NCI-H146 treated with DMSO at 0.1 percent for 48 hours (cell line): ENCODE data around the gene IMMT.

Experiments
- DNase-seq: peaks from one replicate; lab custom pipeline; 2025; ENCODE audit not compliant: unreplicated experiment; lab: John Stamatoyannopoulos, UW

IMMT gene

DNA sequence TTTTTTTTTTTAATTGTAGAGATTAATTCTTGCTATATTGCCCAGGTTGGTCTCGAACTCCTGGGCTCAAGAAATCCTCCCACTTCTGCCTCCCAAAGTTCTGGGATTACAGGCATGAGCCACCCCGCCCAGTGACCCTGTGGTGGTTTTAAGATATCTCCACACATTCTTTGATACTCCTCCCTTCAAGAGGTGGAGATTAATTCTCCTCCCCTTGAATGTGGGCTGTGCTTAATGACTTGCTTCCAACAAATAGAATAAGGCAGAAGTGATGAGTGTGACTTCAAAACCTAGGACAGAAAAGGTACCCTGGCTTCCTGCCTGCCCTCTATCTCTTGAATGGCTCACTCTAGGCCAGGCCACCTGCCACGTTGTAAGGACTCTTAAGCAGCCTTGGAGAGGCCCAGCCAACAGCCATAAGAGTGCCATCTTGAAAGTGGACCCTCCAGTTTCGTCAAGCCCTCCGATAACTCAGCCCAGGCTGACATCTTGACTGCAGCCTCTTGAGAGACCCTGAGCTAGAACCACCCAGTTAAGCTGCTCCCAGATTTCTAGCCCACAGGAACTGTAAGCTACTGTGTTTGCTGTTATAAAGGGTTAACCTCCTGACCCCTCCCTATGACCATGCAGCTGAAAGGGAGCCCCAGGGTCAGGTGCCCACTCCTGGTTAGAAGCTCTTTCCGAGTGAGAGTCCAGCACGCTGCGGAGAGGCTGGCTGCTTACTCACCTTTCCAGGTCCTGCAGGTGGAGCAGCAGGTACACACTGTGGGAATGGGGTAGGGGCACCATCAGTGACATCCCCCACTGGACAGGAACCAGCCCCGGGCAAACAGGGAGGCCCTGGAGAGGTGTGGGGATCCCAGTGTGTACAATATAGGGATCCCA, 31.6 kb upstream of the IMMT start:
- no peak for DNase-seq

DNA sequence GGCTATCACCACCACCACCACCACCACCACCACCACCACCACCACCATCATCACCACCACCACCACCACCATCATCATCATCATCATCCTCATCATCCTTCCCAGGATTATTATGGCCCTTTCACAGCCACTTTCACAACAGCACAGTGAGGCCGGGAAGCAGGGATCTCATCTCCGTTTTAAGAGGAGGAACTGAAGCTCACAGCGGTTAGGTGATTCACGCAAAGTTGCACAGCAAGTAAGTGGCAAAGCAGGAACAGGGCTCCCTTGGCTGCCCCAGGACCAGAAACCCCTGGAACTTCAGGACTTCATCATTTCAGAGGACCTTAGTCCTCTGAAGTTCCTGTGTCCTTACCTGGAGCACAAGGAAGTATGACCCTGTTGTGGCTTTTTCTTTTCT, 30.8 kb upstream of the IMMT start:
- DNase-seq, result no peak

DNA sequence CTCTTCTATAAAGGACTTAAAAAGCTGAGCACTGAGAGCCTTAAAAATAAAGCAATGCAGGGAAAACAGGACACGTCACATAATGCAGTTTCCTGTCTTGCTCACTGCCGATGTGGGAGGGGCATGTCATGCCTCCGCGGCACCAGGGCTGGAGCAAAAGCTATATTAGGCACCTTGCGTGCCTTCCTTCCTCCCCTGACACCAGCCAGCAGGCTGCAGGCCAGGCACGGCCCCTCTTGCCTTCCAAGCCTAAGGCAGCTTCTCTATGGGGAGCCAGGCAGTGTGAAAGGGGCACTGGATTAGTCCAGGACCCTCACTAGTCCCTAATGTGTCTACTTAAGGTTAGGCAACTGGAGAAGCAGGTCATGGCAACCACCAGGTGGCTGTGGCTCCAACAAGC, 30.3 kb upstream of the IMMT start:
- no peak for DNase-seq

DNA sequence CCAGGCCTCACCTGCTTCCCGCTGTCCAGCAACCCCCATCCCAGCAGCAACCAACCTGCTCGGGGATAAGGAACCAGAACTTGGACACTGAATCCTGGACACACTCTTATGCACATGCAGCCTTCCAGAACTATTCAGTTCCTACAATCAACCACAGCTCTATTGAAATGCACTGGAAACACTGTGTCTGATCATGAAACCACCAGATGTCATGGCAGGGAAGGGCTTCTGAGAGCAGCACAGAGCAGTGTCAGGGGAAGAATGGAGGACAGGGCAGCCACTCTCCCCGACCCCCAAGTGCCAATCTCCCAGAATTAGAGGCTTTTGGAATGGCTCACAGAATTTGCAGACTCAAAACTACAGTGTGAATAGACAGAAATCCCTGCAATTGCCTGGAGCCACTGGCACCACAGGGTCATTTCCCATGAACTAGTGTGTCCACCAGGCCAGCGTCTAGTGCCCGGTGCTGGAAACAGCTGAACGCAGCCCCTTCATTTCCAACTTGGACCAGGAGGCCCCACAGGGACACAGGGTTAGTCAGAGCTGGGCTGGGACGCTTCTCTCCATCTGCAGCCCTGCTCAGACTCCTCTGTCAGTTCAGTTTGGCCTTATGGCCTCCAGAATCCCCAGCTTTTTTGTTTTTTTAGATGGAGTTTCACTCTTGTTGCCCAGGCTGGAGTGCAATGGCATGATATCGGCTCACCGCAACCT, 29.5 kb upstream of the IMMT start:
- DNase-seq, result no peak

DNA sequence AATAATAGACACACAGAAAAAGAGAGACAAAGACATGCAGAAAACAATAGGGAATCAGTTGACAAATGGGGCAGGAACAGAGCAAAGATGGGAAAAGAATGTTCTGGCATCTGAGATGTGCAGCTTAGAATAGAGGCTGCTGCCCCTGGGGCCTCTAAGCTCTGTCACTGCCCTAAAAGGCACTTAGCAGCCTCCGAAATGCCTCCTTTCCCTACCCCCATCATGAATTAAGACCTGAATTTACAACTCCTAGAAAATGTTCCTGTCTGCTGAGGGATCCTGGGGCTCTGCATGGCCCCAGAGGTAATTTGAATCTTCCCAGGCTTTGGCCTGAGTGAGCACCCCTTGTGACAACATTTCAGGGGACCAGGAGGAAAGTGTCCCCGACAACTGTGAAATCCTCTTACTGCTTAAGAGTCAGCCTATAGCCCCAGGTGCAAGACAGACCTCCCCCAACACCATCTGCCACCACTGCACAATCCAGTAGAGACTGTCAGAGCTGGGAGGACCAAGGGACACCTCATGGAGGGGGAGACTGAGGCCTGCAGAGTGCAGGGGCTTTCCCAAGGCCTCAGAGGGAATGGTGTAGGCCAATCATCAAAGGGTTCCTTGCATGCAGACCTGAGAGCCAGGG, 28.8 kb upstream of the IMMT start:
- no peak for DNase-seq

DNA sequence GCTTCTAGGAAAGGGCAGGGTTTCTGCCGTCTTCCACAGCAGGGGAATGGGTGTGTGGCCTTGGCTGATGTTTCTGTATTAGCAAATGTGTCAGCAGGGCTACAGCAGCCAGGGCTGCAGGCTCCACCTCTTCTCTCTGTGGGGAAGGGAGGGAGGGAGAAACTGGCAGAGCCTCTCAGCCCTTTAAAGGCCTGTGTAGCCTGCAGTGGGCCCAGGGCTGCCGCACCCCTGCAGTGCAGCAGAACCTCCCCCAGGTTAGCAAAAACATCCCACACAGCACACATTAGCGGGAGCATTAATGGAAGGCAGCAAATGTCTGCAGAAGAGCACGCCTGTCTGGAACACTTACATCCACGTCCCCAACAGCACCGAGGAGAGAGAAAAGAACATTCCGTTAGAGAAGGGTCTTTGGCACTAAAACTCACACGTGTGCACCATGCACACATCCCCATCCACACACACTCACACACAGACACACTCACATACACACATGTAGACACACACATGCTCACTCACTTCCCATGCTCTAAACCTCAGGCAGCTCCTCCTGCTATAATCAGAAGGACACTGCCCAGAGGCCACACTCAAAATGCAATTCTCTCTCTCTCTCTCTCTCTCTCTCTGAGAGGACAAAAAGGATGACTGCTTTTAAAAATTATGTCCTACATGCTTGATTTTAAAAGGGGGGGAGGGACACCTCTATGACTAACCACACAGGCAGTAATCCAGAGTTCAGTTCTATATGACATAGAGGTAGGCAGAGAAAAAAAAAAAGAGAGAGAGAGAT, 28.1 kb upstream of the IMMT start:
- no peak for DNase-seq

DNA sequence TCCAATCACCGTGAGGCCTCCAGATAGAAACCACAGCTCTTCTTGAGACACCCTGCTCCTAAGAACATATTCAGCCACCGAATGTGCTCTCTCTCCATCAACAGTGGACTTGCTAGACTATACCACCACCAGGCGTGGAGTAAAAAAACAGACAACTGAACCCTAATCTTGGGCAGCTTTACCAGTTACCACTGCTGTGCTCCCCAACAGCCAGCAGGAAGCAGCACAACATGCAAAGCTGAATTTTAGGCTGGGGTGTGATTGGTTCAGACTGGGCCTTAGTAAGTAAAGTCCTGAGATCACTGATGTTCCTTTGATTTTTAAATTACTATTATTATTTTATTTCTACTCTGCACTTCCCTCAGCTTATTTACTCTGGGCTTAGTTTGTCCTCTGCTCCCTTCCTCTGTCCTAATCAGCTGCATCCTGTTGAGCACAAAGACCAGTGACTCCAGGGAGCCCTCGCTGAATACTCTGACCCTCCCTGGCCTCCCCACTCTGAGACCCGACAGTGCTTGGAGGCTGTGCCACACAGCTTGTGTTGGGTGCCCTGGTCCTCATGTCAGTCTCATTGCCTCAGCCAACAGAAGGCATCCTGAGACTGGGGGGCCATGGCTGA, 25.9 kb upstream of the IMMT start:
- DNase-seq, result peak; percentile 30

DNA sequence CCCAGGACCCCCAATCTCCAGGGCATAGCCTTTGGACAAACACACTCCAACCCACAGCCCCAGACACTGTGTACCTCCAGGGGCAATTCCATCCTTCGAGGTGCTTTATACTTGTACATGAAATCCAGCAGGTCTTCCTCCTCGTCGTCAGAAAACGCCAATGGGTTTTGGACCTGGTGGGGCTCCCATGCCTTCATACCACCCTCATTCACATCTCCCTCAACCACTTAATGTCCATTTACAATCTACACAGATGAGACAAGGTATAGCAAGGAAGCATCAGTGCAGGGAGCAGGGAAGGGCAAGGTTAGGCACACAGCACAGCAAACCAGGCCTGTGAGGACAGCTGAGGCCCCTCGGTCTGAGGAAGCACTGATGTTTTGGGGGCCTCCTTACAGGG, 24.6 kb upstream of the IMMT start:
- no peak for DNase-seq

DNA sequence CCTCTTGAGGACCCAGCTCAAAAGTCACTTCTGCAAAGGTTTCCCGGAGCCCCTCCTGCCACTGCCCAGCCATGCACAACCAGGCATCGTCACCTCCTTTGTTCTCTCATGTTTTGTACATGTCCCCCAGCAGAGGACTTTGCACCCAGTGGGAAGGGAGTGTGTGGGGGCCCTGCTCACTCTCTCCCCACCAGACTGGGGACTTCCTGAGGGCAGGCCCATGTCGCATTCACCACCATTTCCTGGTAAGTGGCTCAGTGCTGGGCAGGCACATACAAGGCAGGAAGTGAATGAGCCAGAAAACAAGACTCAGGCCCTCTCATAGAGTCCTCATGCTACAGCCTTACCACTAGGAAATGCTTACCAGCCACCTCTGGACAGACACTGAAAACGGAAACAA, 22.9 kb upstream of the IMMT start:
- no peak for DNase-seq

DNA sequence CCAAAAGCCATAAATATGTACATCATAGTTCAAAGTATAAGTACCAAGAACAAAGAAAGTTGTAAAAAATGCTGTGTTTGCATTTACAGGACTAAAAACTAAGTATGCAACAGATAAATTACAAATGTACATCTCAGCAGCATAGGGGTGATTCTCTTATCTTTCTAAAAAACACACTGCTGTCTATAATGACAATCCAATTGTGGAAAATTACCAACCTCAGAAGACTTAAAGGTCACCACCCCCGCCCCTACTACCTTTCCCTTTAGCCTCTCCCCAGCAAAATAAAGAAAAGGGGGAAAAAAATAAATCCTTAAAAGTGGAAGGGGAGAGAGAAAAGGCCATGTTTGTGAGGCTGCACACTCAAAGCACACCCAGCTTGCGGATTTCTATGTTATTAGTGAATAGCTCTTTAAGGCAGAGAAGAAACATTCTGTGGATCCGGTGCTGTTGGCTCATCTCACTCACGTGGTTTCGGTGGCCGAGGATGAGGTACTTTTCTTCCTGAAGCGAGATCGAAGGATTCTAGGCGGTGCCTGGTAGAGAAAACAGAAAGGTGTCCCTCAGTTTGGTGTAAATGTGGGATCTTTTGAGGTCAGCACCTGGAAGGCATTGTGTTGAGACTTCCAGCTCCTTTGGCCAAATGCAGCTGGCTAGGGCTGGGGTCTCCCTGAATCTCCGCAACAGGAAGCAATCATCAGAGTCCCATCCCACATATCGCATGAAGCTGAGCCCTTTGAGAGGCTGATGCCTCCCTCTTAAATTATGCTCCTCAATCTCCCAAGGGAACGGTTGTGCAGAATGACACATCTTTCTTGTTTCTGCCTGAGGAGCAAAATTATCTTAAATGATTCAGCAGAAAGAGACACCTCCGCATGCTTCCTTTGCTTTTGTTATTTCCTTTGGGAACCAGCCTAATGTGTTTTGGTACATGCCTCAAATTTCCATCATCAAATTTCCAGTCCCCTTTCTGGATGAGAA, 21.6 kb upstream of the IMMT start:
- DNase-seq, result no peak

DNA sequence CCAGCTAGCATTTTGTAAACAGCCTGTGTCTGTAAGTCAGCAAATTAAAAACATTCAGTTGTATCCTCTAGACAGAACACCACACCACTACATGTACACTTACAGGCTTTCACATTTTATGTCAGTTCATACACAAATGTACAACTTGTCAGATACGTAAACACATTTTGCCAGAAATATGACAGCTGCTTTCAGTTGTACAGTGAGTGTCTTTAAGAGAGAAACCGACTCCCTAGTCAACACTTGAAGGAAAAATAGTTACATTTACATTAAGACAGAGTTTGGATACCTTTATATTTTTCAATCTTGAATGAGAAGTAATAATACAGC, 19.2 kb upstream of the IMMT start:
- no peak for DNase-seq

DNA sequence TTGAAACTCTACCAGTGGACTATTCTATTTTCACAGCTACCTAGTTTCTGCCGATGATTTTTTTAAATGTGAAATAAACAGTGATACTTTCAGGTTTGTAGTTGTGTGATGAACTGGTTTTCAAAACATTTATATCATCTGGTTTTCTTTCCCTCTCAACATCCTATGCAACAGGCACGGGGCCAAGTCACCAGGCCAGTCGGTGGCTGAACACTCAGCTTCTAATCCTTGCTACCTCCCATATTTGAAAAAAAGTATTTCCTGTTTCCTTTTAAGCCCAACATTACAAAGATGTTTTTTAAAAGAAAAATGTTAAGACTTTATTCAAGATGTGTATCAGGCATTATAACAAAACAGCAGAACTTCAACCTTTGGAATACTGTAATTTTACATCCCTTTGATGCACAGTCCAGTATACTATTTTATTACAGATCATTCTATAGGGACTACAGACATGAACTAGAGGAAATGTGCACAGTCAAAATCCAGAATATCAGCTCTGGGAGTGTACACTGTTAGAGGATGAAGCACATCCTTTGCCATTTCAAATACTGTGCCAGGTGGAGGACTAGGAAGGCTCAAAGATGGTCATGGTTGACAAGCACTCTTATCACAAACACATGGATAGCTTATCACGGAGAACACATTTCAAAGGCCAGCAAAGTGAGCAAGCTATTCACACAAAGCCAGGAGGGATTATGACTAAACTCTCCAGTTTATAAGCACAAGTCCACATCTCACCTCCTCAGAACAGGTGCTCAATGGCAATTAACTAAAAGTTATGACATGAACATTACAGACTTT, 18.6 kb upstream of the IMMT start:
- DNase-seq, result no peak

DNA sequence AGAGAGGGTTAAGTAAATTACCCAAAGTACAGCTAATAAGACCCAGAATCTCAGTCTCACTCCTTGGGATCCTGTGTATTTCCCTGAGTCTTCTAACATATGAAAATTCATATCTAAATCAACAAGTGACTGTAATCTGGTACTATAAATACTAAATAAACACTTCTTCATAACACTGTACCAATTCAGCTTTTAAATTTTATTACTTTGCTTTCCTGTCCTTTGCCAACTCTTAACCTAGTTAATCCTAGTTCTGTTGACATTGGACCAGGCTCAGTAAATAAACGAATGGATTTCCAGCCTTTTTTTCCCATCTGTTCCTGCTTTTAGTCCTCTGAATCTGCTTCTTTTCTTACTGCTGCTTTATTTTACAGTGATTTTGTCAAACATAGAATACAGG, 17.8 kb upstream of the IMMT start:
- no peak for DNase-seq

DNA sequence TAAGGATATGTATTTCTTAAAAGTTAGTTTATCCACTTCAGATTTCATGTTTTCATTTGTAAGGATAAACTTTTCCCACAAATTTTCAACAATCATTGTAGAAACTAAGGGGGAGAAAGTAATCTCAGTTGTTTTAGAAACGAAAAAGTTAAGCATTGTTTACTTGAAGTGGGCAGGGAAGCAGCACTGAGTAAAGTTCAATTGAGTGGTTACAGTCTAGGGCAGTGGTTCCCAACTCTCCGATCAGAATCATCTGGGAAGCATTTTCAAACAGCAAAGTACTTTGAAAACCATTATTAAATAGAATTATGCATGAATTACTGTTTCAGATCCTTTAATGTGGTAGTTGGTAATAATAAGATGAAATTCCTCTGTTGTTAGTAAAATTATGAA, 16.5 kb upstream of the IMMT start:
- no peak for DNase-seq

DNA sequence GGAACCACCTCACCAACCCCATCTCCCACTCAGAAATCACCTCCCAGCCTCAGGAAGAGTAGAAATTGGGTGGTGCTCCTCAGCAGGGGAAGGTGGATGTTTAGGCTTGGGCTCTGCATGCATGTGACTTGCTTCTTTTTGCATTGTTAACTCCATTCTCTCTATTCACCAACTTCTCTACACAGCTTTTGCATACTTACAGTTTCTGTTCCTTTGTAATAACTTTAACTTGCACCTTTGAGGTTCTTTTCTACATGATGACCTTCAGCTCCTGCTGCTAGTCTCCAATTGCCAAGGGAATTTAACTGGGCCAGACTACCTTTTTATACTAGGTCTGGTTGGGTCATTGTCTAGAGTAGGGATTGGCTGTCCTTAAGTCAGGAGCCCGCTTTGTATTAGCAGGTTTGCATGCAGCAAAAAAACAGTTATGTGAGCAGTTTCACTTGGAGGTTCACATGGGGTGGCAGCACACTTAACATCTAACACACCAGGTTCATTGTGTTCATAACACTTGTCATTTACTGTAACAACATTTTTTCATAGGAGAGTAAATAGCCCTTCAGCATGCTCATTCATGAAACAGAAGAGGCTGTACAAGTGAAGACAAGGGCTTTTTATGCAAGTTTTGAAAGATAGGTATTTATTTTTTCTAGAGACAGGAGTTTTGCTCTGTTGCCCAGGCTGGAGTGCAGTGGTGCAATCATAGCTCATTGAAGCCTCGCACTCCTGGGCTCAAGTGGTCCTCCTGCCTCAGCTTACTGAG, 16.0 kb upstream of the IMMT start:
- DNase-seq, result no peak

DNA sequence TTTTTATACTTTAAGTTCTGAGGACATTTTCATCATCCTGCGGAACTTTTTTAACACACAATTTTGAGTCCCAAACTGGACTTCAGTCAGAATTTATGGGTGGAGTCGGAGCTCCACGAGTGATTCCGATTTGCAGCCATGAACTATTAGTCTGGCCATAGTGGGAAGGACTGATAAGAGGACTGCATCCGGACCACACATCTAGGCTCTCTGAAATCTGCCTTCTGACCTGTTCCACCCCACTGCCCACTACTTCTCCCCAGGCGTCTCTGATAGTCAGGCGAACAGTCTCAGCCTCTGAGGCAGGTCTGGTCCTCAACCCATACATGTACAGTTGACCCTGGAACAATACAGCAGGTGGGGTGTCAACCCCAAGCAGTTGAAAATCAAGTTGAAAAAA, 9.2 kb upstream of the IMMT start:
- DNase-seq, result no peak

DNA sequence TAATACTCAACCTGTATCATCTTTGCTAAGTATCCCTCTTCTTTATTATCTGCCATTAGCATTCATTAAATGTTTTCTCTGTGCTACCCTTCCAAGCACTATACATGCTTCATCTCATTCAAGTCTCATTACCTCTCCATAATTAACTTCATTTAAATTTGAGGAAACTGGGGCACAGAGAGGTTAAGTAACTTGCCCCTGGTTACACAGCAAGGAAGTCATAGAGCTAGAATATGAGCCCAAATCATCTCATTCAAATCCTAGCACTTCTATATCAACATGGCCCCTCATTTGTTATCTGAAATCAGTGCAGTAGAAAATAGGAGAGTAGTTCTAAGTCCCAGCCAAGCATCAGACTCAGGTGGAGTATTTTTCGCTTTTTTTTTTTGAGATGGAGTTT, 8.4 kb upstream of the IMMT start:
- DNase-seq, result no peak

DNA sequence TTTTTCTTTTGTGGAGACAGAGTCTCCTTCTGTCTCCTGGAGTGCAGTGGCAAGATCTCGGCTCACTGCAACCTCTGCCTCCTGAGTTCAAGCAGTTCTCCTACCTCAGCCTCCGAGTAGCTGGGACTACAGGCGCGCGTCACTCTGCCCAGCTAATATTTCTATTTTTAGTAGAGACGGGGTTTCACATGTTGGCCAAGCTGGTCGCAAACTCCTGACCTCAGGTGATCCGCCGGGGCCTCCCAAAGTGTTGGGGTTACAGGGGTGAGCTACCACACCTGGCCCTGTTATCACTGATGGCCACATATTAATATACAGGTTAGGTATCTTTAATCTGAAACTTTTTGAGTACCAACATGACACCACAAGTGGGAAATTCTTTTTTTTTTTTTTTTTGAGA, 7.4 kb upstream of the IMMT start:
- DNase-seq, result no peak
